Right atrium auricular region (tissue), 2 donors: ENCODE data around the gene TRAPPC3L. TPM values are rescaled to one million over a fixed set of nuclear protein-coding genes. Genes with fewer than 3 reads are reported as not detected.

Experiments used
- DNase-seq: peaks from one replicate; pipeline ENCODE4 v3.0.0-alpha.2; 2019; ENCODE audit warnings: low spot score
- H3K27ac ChIP-seq, 2 donors: fragments of 200-600 bp; sonication (generic); 1 replicate in 1 of 2; 2 replicates in 1 of 2; pipeline ENCODE4 v1.5.1; 2016 to 2019
- H3K27me3 ChIP-seq, 2 donors: fragments of 200-600 bp; sonication (generic); one replicate each; pipeline versions ENCODE4 v1.5.1 to v1.6.0; 2017 to 2019
- H3K36me3 ChIP-seq: fragments of 200-600 bp; sonication (generic); one replicate; pipeline ENCODE4 v1.5.1; 2016
- H3K4me1 ChIP-seq, 2 donors: fragments of 200-600 bp; sonication (generic); one replicate each; pipeline versions ENCODE4 v1.5.1 to v1.6.0; 2017 to 2019
- H3K4me3 ChIP-seq, 2 donors: fragments of 200-600 bp; sonication (generic); 1 replicate in 1 of 2; 2 replicates in 1 of 2; pipeline ENCODE4 v1.5.1; 2017 to 2019; ENCODE audit warnings: mild to moderate bottlenecking in 1 of 2, moderate library complexity in 1 of 2
- H3K9me3 ChIP-seq, 2 donors: fragments of 200-600 bp; sonication (generic); one replicate each; pipeline ENCODE4 v1.5.1; 2019
- total RNA-seq, 2 donors: library from RNA; depleted of rRNA; stranded (reverse); fragments of >200 nt; gene quantifications; one replicate each; pipeline ENCODE4 v1.1.0, GENCODE V29; 2016
- TF ChIP-seq, protein P1 (sequence below), 2 donors: fragments of 200-600 bp; sonication (generic); IDR thresholded peaks; one replicate each; pipeline ENCODE4 v1.5.1; 2019; ENCODE audit warnings: antibody characterized with exemption in 2 of 2

Gene TRAPPC3L
- total RNA-seq, 2 donors from 2014 or later: 0.20 TPM; not detected in 1

DNA sequence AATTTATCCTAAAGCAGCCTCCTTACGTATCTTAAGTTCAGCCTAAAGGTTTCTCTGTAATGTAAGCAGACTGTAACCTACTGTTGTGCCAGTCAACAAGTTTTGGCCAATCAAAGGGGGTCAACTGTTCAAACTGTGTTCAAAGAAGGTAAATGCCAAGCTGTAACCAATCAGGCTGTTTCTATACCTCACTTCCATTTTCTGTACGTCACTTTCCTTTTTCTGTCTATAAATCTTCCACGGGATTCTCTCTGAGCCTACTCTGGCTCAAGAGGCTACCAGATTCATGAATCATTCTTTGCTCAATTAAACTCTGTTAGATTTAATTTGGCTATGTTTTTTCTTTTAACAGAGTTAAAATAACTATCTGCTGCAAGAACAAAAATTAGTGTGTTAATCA lies 89.4 kb downstream of the TRAPPC3L start:
- no peaks in the 10 kb centered on the region for H3K27me3 ChIP-seq
- no peaks in the 10 kb centered on the region for H3K9me3 ChIP-seq
- H3K4me3 ChIP-seq: no peak overlapping the region
- no peaks in the 10 kb centered on the region for H3K4me1 ChIP-seq
- DNase-seq: no peak
- no peak overlapping the region for H3K27ac ChIP-seq
- TF ChIP-seq, protein P1, sequence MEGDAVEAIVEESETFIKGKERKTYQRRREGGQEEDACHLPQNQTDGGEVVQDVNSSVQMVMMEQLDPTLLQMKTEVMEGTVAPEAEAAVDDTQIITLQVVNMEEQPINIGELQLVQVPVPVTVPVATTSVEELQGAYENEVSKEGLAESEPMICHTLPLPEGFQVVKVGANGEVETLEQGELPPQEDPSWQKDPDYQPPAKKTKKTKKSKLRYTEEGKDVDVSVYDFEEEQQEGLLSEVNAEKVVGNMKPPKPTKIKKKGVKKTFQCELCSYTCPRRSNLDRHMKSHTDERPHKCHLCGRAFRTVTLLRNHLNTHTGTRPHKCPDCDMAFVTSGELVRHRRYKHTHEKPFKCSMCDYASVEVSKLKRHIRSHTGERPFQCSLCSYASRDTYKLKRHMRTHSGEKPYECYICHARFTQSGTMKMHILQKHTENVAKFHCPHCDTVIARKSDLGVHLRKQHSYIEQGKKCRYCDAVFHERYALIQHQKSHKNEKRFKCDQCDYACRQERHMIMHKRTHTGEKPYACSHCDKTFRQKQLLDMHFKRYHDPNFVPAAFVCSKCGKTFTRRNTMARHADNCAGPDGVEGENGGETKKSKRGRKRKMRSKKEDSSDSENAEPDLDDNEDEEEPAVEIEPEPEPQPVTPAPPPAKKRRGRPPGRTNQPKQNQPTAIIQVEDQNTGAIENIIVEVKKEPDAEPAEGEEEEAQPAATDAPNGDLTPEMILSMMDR (IDR thresholded peaks at IDR 0.05): no peak
- no peaks in the 10 kb centered on the region for H3K36me3 ChIP-seq

DNA sequence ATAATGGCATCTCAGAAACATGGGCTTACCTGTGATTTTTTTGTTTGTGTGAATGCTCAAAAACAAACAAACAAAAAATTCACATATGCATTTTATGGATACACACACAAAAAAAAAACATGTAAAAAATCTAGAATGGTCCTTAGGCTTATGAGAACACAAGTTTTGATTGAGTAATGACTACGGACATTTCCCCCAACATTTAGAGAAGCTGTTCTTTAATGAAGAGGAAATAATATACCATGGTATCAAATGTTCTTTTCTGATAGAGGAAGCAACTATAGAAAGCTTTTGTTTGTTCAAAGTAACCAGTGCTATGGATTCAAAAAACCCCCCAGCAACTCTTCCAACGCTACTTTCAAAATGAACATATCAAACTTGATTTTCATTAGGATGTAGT lies 93.0 kb downstream of the TRAPPC3L start:
- DNase-seq: no peak
- H3K27ac ChIP-seq: no peak overlapping the region
- H3K36me3 ChIP-seq: no peaks in the 10 kb centered on the region
- no peaks in the 10 kb centered on the region for H3K4me1 ChIP-seq
- no peaks in the 10 kb centered on the region for H3K9me3 ChIP-seq
- H3K4me3 ChIP-seq: no peak overlapping the region
- H3K27me3 ChIP-seq: no peaks in the 10 kb centered on the region
- TF ChIP-seq, protein P1 (IDR thresholded peaks at IDR 0.05): no peak

DNA sequence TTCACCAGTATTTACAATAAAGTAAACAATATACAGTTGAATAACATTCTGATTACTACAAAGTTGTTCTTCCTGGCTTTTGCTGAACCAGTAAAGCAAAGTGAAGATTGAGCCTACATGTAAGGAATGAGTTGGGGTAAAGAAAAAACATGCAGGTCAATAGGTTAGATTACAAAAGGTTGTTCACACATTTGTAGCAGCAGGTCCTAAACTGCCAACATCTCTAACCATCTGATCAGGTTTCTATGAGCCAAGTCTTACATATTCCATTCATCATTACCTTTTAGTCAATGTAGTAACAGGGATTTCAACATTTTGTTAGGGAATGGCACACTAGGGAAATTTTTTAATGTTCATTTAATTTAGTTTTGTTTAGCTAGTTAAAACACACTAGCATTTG lies 93.6 kb downstream of the TRAPPC3L start:
- Histone ChIP-seq H3K36me3 (no peaks in the 10 kb centered on the region), H3K4me3 (no peak overlapping the region), H3K27me3 (no peaks in the 10 kb centered on the region), H3K9me3 (no peaks in the 10 kb centered on the region), H3K4me1 (no peaks in the 10 kb centered on the region), H3K27ac (no peak overlapping the region)
- no peak for DNase-seq
- TF ChIP-seq, protein P1 (IDR thresholded peaks at IDR 0.05): no peak

DNA sequence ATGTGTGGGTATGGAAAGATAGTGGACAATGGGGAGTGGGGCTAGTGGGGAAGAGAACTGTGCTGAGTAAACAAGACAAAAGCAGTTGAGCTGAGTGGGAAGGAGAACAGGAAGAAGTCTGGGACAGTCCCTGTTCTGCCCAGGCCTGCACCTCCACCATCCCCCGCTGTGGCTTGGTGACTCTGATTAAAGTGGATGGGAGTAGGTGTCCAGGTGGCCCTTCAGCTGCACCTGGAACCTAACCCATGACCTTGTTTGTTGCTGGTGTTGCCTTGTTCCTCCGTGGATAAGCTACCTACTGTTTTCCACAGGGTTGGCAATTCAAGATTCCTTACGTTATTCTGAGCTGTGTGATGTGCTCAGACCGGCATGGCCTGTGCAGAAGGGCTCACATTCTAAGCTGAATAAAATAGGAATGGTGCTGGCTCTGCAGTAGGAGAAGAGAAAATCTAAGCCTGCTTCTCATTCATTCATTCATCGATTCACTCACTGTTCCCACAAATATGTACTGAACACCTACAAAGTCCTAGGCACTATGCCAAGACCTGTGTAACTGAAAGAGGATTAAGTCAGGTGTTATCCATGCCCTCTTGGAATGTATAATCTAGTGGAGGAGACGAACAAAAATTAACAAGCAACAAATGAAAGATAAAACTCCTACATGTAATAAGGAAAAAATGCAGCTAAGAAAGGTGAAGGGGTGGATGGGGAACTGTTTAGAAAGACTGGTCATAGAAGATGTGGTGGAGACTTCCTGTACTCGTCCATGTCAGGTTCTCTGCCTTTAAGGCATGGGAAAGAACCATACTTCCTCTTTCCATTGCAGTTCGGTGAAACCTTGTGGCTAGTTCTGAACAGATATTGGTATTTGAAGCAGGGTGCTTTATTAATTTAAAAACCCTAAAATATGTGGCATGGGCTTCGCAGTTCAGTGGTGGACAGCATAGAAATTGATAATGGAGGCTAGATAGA lies 94.4 kb downstream of the TRAPPC3L start:
- Histone ChIP-seq H3K9me3 (no peaks in the 10 kb centered on the region), H3K4me1 (no peaks in the 10 kb centered on the region), H3K27ac (no peak overlapping the region), H3K27me3 (no peaks in the 10 kb centered on the region), H3K4me3 (no peak overlapping the region), H3K36me3 (no peaks in the 10 kb centered on the region)
- TF ChIP-seq, protein P1 (IDR thresholded peaks at IDR 0.05): no peak
- no peak for DNase-seq

DNA sequence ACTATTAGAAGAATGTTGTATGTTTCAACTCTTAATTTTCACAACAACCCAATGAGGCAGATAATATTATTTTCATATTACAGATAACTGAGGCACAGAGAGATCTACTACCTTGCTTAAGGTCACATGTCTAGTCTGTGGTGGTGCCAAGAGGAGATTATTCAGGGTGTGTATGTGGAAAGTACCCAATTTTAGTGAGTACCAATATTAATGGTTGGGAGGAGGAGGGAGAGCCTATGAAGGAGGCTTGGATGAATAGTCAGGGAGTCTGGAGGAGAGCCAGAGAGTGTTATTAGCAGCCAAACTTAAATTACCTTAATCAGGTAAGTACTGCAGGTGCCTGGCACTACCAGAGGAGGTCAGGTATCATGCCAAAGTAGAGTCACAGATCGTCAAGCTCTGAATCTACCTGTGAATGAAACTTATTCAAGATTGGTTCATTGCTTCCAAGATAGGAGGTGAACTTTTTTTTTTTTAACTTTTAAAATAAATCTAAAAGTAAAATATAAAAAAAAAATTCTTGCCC lies 95.2 kb downstream of the TRAPPC3L start:
- Histone ChIP-seq H3K4me3 (no peak overlapping the region), H3K4me1 (no peaks in the 10 kb centered on the region), H3K27me3 (no peaks in the 10 kb centered on the region), H3K27ac (no peak overlapping the region), H3K9me3 (no peaks in the 10 kb centered on the region), H3K36me3 (no peaks in the 10 kb centered on the region)
- TF ChIP-seq, protein P1 (IDR thresholded peaks at IDR 0.05): no peak
- no peak for DNase-seq
